Heart left ventricle (tissue), 16 donors: Measurements from ENCODE around the gene IL7R. TPM values are rescaled to one million over a fixed set of nuclear protein-coding genes. Genes with fewer than 3 reads are reported as not detected.
"Not testable (repeated sequence)": the region's sequence is repeated elsewhere in the genome, so short reads cannot be mapped to it uniquely, and the experiment has no call there.

Source experiments
- ATAC-seq, 4 donors: fragments of 200-7000 bp; cut with Tn5 transposase; one replicate each; pipeline ENCODE4 v1.9.1; 2020 to 2022; ENCODE audit warnings: moderate library complexity in 4 of 4, mild to moderate bottlenecking in 3 of 4, moderate number of reproducible peaks in 1 of 4
- DNase-seq, 5 donors: peaks; one replicate each; pipeline ENCODE4 v3.0.0-alpha.2; 2020
- H3K27ac ChIP-seq, 12 donors: fragments of 200-600 bp; sonication (generic) in 4 of 12; one replicate each; pipeline versions ENCODE4 v1.5.0 to v1.8.0; 2016 to 2022; ENCODE audit warnings: mild to moderate bottlenecking in 2 of 12
- H3K27me3 ChIP-seq, 9 donors: fragments of 200-600 bp; sonication (generic) in 2 of 9; one replicate each; pipeline versions ENCODE4 v1.5.1 to v1.8.0; 2016 to 2022; ENCODE audit warnings: mild to moderate bottlenecking in 3 of 9
- H3K36me3 ChIP-seq, 9 donors: fragments of 200-600 bp; sonication (generic) in 2 of 9; one replicate each; pipeline versions ENCODE4 v1.5.0 to v1.8.0; 2018 to 2022; ENCODE audit warnings: mild to moderate bottlenecking in 2 of 9
- H3K4me1 ChIP-seq, 12 donors: fragments of 200-600 bp; sonication (generic) in 4 of 12; one replicate each; pipeline versions ENCODE4 v1.5.0 to v1.8.0; 2016 to 2022; ENCODE audit warnings: mild to moderate bottlenecking in 3 of 12
- H3K4me3 ChIP-seq, 12 donors: fragments of 200-600 bp; sonication (generic) in 4 of 12; one replicate each; pipeline versions ENCODE4 v1.5.0 to v1.8.0; 2017 to 2022; ENCODE audit warnings: mild to moderate bottlenecking in 9 of 12, moderate library complexity in 4 of 12
- H3K9me3 ChIP-seq, 12 donors: fragments of 200-600 bp; sonication (generic) in 4 of 12; one replicate each; pipeline versions ENCODE4 v1.5.0 to v1.8.0; 2016 to 2022; ENCODE audit warnings: mild to moderate bottlenecking in 1 of 12
- POLR2A ChIP-seq, 2 donors: fragments of 450-650 bp; IDR thresholded peaks; one replicate each; pipeline ENCODE4 v1.6.1; 2017; ENCODE audit warnings: antibody characterized with exemption in 2 of 2, mild to moderate bottlenecking in 2 of 2, moderate library complexity in 2 of 2
- WGBS, 4 donors: extraction: QIAGEN DNeasy Blood & Tissue Kit in 2 of 4; methylation state at CpG; one replicate each; pipeline versions ENCODE4 v1.1.5 to v1.1.7; 2013 to 2018; 5-methylcytosine and 5-hydroxymethylcytosine counted together
- intact Hi-C, 10 donors: fragments of 100-400 bp; cut with DNase I; formaldehyde crosslinking; loops; one replicate each; pipeline versions ENCODE4 v1.11.1 to v1.14.2; 2022
- polyA plus RNA-seq, 2 donors: library from polyadenylated mRNA; stranded (reverse); fragments of 200-250 nt; gene quantifications; one replicate each; pipeline ENCODE4 v1.2.3, GENCODE V29; 2013
- total RNA-seq, 9 donors: library from RNA; depleted of rRNA in 2 of 9; stranded (reverse); fragments of >200 nt in 2 of 9; fragmentation: NEBNext Ultra II Directional in 3 of 9; extraction: Animal tissue kit (Norgen Biotek cat#: 25700) in 3 of 9; gene quantifications; one replicate each; pipeline versions ENCODE4 v1.1.0 to v1.2.4, GENCODE V29; 2016 to 2023
- TF ChIP-seq, protein P1 (sequence below), 12 donors: fragments of 200-600 bp; sonication (generic) in 4 of 12; IDR thresholded peaks; one replicate each; pipeline versions ENCODE4 v1.5.0 to v1.8.0; 2018 to 2022; ENCODE audit warnings: antibody characterized with exemption in 12 of 12, mild to moderate bottlenecking in 5 of 12
- donor health status: ischemic (EF 13 %, LVEDD 7.1; RV severe dilation, severe dysfunction).
- donor health status: healthy with polysubstance abuse.
- donor health status: DM: no; HTN: yes; CAD: no.
- donor health status: DM: no; HTN: no; CAD: no.
- donor health status: ischemic (EF 25% LVEDD 6.9; RV normal size, moderate dysfunction).
- donor health status: ischemic (EF 25% LVEDD 5.7; RV mildly dilated, moderate dysfunction).
- donor health status: healthy.
- donor health status: DM: yes; HTN: yes; CAD: no.
- donor health status: ischemic (EF 35%, LVEDD 5.7; RV mildly dilated, moderate dysfunction).
- donor health status: nonischemic (EF 11% LVEDD 7.7; RV severe dilation, severe dysfunction).
- donor health status: DM: yes; HTN: yes; CAD: no.
- donor health status: PGD.
- donor health status: ischemic (EF 29% LVEDD 5.4; RV normal size, mild dysfunction).
- donor health status: nonischemic (EF 23%, LVEDD 6.1; RV moderate dilation, normal function).

IL7R gene
- total and polyA plus RNA-seq, 11 donors, result 0.27 to 12.0 (median 0.61) TPM

- no peak for ATAC-seq
- Histone ChIP-seq H3K9me3 (peaks cover 0 to 3% (median 0%) of the 10 kb centered on the region in 12 donors), H3K36me3 (no peaks in the 10 kb centered on the region), H3K27ac (no peak overlapping the region), H3K4me3 (no peak overlapping the region), H3K4me1 (no peaks in the 10 kb centered on the region), H3K27me3 (no peaks in the 10 kb centered on the region)
- 86 to 95% (median 91%) methylated on average over 5 of the region's 5 CpGs for WGBS, 4 donors
- intact Hi-C loops, result no loop called here
- DNase-seq, result no peak
- TF ChIP-seq, protein P1, sequence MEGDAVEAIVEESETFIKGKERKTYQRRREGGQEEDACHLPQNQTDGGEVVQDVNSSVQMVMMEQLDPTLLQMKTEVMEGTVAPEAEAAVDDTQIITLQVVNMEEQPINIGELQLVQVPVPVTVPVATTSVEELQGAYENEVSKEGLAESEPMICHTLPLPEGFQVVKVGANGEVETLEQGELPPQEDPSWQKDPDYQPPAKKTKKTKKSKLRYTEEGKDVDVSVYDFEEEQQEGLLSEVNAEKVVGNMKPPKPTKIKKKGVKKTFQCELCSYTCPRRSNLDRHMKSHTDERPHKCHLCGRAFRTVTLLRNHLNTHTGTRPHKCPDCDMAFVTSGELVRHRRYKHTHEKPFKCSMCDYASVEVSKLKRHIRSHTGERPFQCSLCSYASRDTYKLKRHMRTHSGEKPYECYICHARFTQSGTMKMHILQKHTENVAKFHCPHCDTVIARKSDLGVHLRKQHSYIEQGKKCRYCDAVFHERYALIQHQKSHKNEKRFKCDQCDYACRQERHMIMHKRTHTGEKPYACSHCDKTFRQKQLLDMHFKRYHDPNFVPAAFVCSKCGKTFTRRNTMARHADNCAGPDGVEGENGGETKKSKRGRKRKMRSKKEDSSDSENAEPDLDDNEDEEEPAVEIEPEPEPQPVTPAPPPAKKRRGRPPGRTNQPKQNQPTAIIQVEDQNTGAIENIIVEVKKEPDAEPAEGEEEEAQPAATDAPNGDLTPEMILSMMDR (IDR thresholded peaks at IDR 0.05), result no peak
- no peak for TF ChIP-seq POLR2A (IDR thresholded peaks at IDR 0.05)
Observed at GRCh38 chr5:35838370-35839042, 18.2 kb upstream of the IL7R start.

DNA sequence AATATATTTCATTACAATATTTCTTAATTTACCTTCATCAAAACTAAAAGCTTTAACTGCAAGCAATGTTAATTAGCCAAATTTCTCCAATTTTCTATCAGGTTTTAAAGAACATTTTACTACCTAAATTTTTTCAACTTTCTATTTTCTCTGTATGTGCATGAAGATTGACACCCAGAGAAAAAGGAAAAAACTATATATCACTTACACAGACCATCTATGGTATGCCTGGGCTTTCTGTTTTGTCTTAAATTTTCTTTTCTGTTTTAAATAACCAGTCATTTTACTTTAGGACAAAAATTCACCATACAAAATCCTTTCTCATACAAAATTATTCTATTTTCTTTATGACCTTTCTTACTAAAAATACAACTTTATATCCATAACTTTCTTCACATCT is 13.8 kb upstream of the IL7R start:
- H3K4me3 ChIP-seq, result no peak overlapping the region
- no peaks in the 10 kb centered on the region for H3K27me3 ChIP-seq
- ATAC-seq (no peak), DNase-seq (no peak)
- no peaks in the 10 kb centered on the region for H3K36me3 ChIP-seq
- H3K9me3 ChIP-seq, result peaks cover 0 to 13% (median 0%) of the 10 kb centered on the region in 12 donors
- TF ChIP-seq, protein P1 (IDR thresholded peaks at IDR 0.05), result no peak
- TF ChIP-seq POLR2A (IDR thresholded peaks at IDR 0.05), result no peak
- H3K27ac ChIP-seq, result no peak overlapping the region
- intact Hi-C loops, result no loop called here
- H3K4me1 ChIP-seq, result no peaks in the 10 kb centered on the region

- intact Hi-C loops, H3K27me3 ChIP-seq, H3K4me3 ChIP-seq, H3K4me1 ChIP-seq, DNase-seq, H3K36me3 ChIP-seq, H3K27ac ChIP-seq, ATAC-seq: not testable (repeated sequence)
- 69 to 83% (median 76%) methylated on average over 2 of the region's 2 CpGs for WGBS, 4 donors
- H3K9me3 ChIP-seq, result peaks cover 0 to 13% (median 0%) of the 10 kb centered on the region in 12 donors
Observed at GRCh38 chr5:35845508-35845907, 11.2 kb upstream of the IL7R start.

DNA sequence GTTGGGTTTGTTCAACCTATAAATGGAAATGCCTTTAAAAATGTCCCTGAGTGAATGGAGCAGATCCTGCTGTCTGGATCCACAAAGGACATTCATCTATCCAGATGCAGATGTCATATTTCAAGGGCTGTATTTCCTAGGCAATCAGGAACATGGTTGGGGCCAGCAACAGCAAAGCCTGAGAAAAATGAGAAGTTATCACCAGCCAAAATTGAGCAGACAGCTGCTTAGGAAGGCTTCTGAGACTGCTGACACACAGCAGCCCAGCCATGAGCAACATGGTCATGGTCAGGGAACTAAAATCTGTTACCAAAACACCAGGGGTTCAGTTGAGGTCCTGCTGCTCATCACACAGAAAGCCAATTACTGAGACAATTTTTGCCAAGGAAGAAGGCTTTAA is 9.2 kb upstream of the IL7R start:
- ATAC-seq (no peak), DNase-seq (no peak)
- peaks cover 0 to 17% (median 0%) of the 10 kb centered on the region in 12 donors for H3K4me1 ChIP-seq
- H3K27me3 ChIP-seq, result no peaks in the 10 kb centered on the region
- no peak overlapping the region for H3K27ac ChIP-seq
- peaks cover 0 to 13% (median 0%) of the 10 kb centered on the region in 12 donors for H3K9me3 ChIP-seq
- intact Hi-C loops, result no loop called here
- no peak overlapping the region for H3K4me3 ChIP-seq
- no peaks in the 10 kb centered on the region for H3K36me3 ChIP-seq
- TF ChIP-seq POLR2A (IDR thresholded peaks at IDR 0.05), result no peak
- TF ChIP-seq, protein P1 (IDR thresholded peaks at IDR 0.05), result no peak

GRCh38 chr5:35847961-35848360 is 8.7 kb upstream of the IL7R start:
- no peak overlapping the region for H3K27ac ChIP-seq
- WGBS, 4 donors, result 47 to 56% (median 54%) methylated on average over 3 of the region's 3 CpGs
- no peak for DNase-seq
- intact Hi-C loops, result no loop called here
- no peaks in the 10 kb centered on the region for H3K36me3 ChIP-seq
- peaks cover 0 to 13% (median 0%) of the 10 kb centered on the region in 12 donors for H3K9me3 ChIP-seq
- TF ChIP-seq POLR2A (IDR thresholded peaks at IDR 0.05), result no peak
- TF ChIP-seq, protein P1 (IDR thresholded peaks at IDR 0.05), result no peak
- no peaks in the 10 kb centered on the region for H3K27me3 ChIP-seq
- H3K4me1 ChIP-seq, result peaks cover 0 to 22% (median 0%) of the 10 kb centered on the region in 12 donors
- ATAC-seq, result no peak
- H3K4me3 ChIP-seq, result no peak overlapping the region
